C4-2B (cell line): ENCODE measurements around the gene GLRX.

Source experiments
- CTCF ChIP-seq: fragments of 450-650 bp; conservative IDR thresholded peaks from 2 replicates; pipeline ENCODE4 v1.5.1; 2017; ENCODE audit warnings: mild to moderate bottlenecking
- ZFX ChIP-seq: fragments of 450-650 bp; IDR thresholded peaks from 2 replicates; pipeline ENCODE4 v1.6.1; 2017

GRCh38 chr5:95817430-95817829 lies 5.1 kb downstream of the GLRX start:
- no peak for TF ChIP-seq CTCF
- TF ChIP-seq ZFX, result no peak
